Gastroesophageal sphincter (tissue), 3 donors: ENCODE measurements around the gene GPR137.

ENCODE experiments used
- EP300 ChIP-seq: sonication (generic); formaldehyde crosslinking; IDR thresholded peaks from one replicate; pipeline ENCODE4 v1.6.1; 2017; ENCODE audit warnings: antibody characterized with exemption, mild to moderate bottlenecking
- POLR2A ChIP-seq, 2 donors: fragments of 450-650 bp; IDR thresholded peaks; one replicate each; pipeline ENCODE4 v1.6.1; 2017; ENCODE audit warnings: antibody characterized with exemption in 2 of 2, mild to moderate bottlenecking in 2 of 2, moderate library complexity in 1 of 2
- POLR2AphosphoS5 ChIP-seq: sonication (generic); formaldehyde crosslinking; IDR thresholded peaks from one replicate; pipeline ENCODE4 v1.6.1; 2017; ENCODE audit warnings: antibody characterized with exemption
- TF ChIP-seq, protein P1 (sequence below), 4 experiments: fragments of 200-600 bp in 2 of 4; fragments of 450-650 bp in 2 of 4; sonication (generic) in 1 of 4; IDR thresholded peaks; one replicate each; pipeline ENCODE4 v1.5.1; 2017 to 2019; ENCODE audit warnings: antibody characterized with exemption in 4 of 4, mild to moderate bottlenecking in 2 of 4, moderate library complexity in 2 of 4

GRCh38 chr11:64317961-64318765, 32.5 kb downstream of the GPR137 start, which contains the start of gene PRDX5:
- TF ChIP-seq, protein P1, sequence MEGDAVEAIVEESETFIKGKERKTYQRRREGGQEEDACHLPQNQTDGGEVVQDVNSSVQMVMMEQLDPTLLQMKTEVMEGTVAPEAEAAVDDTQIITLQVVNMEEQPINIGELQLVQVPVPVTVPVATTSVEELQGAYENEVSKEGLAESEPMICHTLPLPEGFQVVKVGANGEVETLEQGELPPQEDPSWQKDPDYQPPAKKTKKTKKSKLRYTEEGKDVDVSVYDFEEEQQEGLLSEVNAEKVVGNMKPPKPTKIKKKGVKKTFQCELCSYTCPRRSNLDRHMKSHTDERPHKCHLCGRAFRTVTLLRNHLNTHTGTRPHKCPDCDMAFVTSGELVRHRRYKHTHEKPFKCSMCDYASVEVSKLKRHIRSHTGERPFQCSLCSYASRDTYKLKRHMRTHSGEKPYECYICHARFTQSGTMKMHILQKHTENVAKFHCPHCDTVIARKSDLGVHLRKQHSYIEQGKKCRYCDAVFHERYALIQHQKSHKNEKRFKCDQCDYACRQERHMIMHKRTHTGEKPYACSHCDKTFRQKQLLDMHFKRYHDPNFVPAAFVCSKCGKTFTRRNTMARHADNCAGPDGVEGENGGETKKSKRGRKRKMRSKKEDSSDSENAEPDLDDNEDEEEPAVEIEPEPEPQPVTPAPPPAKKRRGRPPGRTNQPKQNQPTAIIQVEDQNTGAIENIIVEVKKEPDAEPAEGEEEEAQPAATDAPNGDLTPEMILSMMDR (IDR thresholded peaks at IDR 0.05) = peak in 3 of 4 experiments; percentile 42 to 74 (median 49)
- TF ChIP-seq POLR2A (IDR thresholded peaks at IDR 0.05) (peak; percentile 83 to 86), POLR2AphosphoS5 (peak; percentile 87), EP300 (no peak)
